Activated B cell treated with CpG ODN at 0.5 μM for 24 hours (primary cell): ENCODE results near the gene SPOCK1. TPM values are rescaled to one million over a fixed set of nuclear protein-coding genes. Genes with fewer than 3 reads are reported as not detected.

Experiments used
- ATAC-seq: fragments of 200-7000 bp; cut with Tn5 transposase; one replicate; pipeline ENCODE4 v1.10.0; 2021; ENCODE audit warnings: low read depth, mild to moderate bottlenecking, moderate library complexity
- CTCF ChIA-PET: fragments of 350-600 bp; sonication (Branson Sonifier 250); formaldehyde crosslinking; loops from one replicate; lab custom pipeline; 2021; ENCODE audit warnings: antibody characterized with exemption; lab: Charles Lee
- POLR2A ChIA-PET: fragments of 350-600 bp; sonication (Branson Sonifier 250); formaldehyde crosslinking; loops from one replicate; lab custom pipeline; 2021; ENCODE audit warnings: antibody characterized with exemption; lab: Charles Lee
- DNase-seq: peaks from one replicate; pipeline ENCODE4 v3.0.0; 2022
- H3K27ac Mint-ChIP-seq: one replicate; pipeline ENCODE4 v1.8.0; 2020; ENCODE audit warnings: mixed read lengths
- H3K27me3 Mint-ChIP-seq: one replicate; pipeline ENCODE4 v1.8.0; 2021; ENCODE audit warnings: mixed read lengths
- H3K36me3 Mint-ChIP-seq: one replicate; pipeline ENCODE4 v1.8.0; 2021; ENCODE audit warnings: low read depth, mixed read lengths
- H3K4me1 Mint-ChIP-seq: one replicate; pipeline ENCODE4 v1.8.0; 2021; ENCODE audit warnings: mixed read lengths
- H3K4me3 Mint-ChIP-seq: one replicate; pipeline ENCODE4 v1.8.0; 2020; ENCODE audit warnings: mild to moderate bottlenecking, mixed read lengths
- H3K9me3 Mint-ChIP-seq: one replicate; pipeline ENCODE4 v1.8.0; 2020; ENCODE audit warnings: mixed read lengths
- intact Hi-C: fragments of 100-400 bp; cut with micrococcal nuclease; formaldehyde crosslinking; loops from one replicate; pipeline ENCODE4 v1.15.1; 2024
- total RNA-seq: library from RNA; stranded (reverse); gene quantifications from 2 replicates; pipeline ENCODE4 v1.2.3, GENCODE V29; 2022
- TF ChIP-seq, protein P1 (sequence below): fragments of 200-600 bp; IDR thresholded peaks from one replicate; pipeline ENCODE4 v1.8.0; 2022; ENCODE audit warnings: antibody characterized with exemption, mild to moderate bottlenecking

The SPOCK1 gene
- total RNA-seq, 1 donor from 2014 or later: not detected

DNA sequence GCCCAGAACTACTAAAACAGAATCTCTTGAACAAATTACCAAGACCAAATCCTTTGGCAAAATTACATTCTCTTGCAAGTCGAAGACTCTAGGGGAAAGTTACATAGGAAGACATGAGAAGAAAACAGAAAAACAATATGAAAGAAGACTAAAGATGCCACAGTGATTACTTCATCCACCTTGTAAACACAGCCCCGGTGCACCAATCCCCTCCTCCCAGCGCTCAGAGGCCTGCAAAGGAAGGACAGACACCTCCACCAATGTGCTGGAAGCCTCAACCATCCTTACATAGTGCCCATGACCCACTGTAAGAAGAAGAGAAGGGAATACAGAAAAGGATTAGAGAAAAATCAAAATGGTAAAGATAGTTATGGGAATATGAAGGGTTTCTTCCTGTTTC, 218.5 kb downstream of the SPOCK1 start:
- POLR2A ChIA-PET: no interaction called here
- ATAC-seq: no peak
- H3K4me3 Mint-ChIP-seq: no peak overlapping the region
- no peak for DNase-seq
- TF ChIP-seq, protein P1, sequence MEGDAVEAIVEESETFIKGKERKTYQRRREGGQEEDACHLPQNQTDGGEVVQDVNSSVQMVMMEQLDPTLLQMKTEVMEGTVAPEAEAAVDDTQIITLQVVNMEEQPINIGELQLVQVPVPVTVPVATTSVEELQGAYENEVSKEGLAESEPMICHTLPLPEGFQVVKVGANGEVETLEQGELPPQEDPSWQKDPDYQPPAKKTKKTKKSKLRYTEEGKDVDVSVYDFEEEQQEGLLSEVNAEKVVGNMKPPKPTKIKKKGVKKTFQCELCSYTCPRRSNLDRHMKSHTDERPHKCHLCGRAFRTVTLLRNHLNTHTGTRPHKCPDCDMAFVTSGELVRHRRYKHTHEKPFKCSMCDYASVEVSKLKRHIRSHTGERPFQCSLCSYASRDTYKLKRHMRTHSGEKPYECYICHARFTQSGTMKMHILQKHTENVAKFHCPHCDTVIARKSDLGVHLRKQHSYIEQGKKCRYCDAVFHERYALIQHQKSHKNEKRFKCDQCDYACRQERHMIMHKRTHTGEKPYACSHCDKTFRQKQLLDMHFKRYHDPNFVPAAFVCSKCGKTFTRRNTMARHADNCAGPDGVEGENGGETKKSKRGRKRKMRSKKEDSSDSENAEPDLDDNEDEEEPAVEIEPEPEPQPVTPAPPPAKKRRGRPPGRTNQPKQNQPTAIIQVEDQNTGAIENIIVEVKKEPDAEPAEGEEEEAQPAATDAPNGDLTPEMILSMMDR: no peak
- H3K27ac Mint-ChIP-seq: no peak overlapping the region
- no peaks in the 10 kb centered on the region for H3K27me3 Mint-ChIP-seq
- no peaks in the 10 kb centered on the region for H3K9me3 Mint-ChIP-seq
- CTCF ChIA-PET: no interaction called here
- intact Hi-C loops: no loop called here
- no peaks in the 10 kb centered on the region for H3K4me1 Mint-ChIP-seq
- no peaks in the 10 kb centered on the region for H3K36me3 Mint-ChIP-seq

GRCh38 chr5:137279521-137280231, 219.4 kb downstream of the SPOCK1 start:
- Mint-ChIP-seq H3K9me3 (no peaks in the 10 kb centered on the region), H3K4me3 (no peak overlapping the region), H3K27ac (no peak overlapping the region), H3K36me3 (no peaks in the 10 kb centered on the region), H3K4me1 (no peaks in the 10 kb centered on the region), H3K27me3 (no peaks in the 10 kb centered on the region)
- TF ChIP-seq, protein P1: no peak
- ChIA-PET CTCF (no interaction called here), POLR2A (no interaction called here)
- ATAC-seq (no peak), DNase-seq (no peak)
- intact Hi-C loops: no loop called here

DNA sequence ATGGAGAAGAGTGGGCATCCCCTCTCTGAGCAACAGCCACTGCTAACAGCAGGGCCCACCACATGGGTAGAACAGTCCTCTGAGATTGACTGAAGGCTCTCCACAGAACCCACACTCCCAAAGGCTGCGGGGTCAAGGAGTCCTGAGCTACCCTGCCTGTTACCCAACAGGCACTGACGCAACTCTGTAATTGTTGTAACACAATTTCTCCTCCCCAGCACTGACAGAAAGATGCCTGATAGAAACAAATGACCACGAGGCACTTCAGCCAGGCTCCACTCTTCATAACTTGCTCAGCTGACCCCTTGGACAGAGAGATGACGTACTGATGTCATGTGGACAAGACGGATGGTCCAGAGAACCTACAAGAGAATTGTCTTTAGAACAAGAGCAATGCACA, 220.7 kb downstream of the SPOCK1 start:
- POLR2A ChIA-PET: no interaction called here
- CTCF ChIA-PET: no interaction called here

DNA sequence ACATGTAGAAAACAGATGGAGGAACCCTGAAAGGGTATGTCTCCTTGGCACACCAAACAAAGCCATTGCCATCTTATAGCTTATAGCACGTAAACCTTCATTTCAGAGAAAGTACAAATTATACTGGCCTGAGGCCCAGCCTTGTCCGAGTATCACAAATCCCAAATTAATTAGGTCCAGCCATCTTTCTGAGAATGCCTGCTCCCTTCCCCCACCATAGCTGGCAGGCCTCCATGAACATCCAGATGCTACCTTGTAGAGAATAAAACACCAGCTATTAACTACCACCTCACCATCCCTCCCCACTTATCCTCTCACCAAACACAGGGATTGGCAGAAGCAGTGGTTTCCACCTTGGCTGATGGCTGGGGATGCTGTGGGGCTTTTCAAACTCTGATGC, 224.0 kb downstream of the SPOCK1 start:
- no peak overlapping the region for H3K4me3 Mint-ChIP-seq
- ATAC-seq (no peak), DNase-seq (no peak)
- TF ChIP-seq, protein P1: no peak
- H3K4me1 Mint-ChIP-seq: no peaks in the 10 kb centered on the region
- ChIA-PET CTCF (no interaction called here), POLR2A (no interaction called here)
- H3K27ac Mint-ChIP-seq: no peak overlapping the region
- intact Hi-C loops: no loop called here
- no peaks in the 10 kb centered on the region for H3K27me3 Mint-ChIP-seq
- H3K36me3 Mint-ChIP-seq: no peaks in the 10 kb centered on the region
- no peaks in the 10 kb centered on the region for H3K9me3 Mint-ChIP-seq

More for the DNA sequence above, 220.7 kb downstream of the SPOCK1 start:
- no peak overlapping the region for H3K27ac Mint-ChIP-seq
- intact Hi-C loops: no loop called here
- H3K27me3 Mint-ChIP-seq: no peaks in the 10 kb centered on the region
- H3K9me3 Mint-ChIP-seq: no peaks in the 10 kb centered on the region
- no peaks in the 10 kb centered on the region for H3K36me3 Mint-ChIP-seq
- no peak overlapping the region for H3K4me3 Mint-ChIP-seq
- DNase-seq (no peak), ATAC-seq (no peak)
- TF ChIP-seq, protein P1: no peak
- no peaks in the 10 kb centered on the region for H3K4me1 Mint-ChIP-seq

DNA sequence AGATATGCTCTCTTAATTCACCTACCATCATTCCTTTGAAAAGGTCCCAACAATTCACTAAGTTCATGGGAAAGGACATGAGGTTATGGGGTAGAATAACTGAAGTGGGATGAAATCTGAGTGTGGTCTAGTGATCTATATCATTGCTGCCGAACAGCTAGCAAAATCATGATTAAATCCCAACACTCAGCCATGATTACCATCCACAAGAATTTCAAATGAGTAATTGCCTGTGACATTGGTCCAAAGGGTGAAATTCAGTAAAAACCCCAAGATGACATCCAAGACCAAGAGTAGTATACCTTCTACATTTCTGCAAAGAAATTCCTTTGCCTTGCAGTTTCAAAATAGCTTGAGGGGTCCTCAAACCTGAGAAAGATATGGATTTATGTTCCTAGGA, 225.6 kb downstream of the SPOCK1 start:
- Mint-ChIP-seq H3K9me3 (no peaks in the 10 kb centered on the region), H3K27ac (no peak overlapping the region), H3K4me3 (no peak overlapping the region), H3K36me3 (no peaks in the 10 kb centered on the region), H3K4me1 (no peaks in the 10 kb centered on the region), H3K27me3 (no peaks in the 10 kb centered on the region)
- ChIA-PET CTCF (no interaction called here), POLR2A (no interaction called here)
- TF ChIP-seq, protein P1: no peak
- no peak for DNase-seq
- no peak for ATAC-seq
- intact Hi-C loops: no loop called here
